Measurements from ENCODE around the gene ELP1.

DNA sequence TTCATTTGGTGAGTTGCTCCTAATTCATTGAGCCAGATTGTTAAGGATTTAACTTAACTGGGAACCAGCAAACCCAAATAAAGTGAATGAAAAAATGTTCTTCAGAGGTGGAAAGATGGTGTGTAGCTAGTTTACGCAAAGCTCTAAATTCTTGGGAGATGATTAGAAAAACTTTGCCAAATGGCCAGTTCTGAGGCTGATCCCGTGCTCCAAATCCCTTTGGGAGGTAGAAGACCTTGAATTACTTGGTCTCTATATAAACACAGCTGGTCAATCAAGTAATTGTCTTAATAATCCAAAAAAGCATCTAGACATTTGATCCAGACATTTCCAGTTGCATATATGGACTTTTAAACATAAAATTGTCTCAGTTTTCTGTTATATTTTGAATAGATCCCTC is 89.5 kb downstream of the ELP1 start:
- TF ChIP-seq, protein P1, sequence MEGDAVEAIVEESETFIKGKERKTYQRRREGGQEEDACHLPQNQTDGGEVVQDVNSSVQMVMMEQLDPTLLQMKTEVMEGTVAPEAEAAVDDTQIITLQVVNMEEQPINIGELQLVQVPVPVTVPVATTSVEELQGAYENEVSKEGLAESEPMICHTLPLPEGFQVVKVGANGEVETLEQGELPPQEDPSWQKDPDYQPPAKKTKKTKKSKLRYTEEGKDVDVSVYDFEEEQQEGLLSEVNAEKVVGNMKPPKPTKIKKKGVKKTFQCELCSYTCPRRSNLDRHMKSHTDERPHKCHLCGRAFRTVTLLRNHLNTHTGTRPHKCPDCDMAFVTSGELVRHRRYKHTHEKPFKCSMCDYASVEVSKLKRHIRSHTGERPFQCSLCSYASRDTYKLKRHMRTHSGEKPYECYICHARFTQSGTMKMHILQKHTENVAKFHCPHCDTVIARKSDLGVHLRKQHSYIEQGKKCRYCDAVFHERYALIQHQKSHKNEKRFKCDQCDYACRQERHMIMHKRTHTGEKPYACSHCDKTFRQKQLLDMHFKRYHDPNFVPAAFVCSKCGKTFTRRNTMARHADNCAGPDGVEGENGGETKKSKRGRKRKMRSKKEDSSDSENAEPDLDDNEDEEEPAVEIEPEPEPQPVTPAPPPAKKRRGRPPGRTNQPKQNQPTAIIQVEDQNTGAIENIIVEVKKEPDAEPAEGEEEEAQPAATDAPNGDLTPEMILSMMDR (IDR thresholded peaks at IDR 0.05; ENCODE audit: low read depth, low read length), result no peak
- TF ChIP-seq EZH2phosphoT487 (IDR thresholded peaks at IDR 0.05; ENCODE audit: low read depth), result no peak

Measured in OCI-LY3 (cell line).